Renal cortex interstitium (tissue), 15 donors: ENCODE measurements around the gene IL9R. TPM values are rescaled to one million over a fixed set of nuclear protein-coding genes. Genes with fewer than 3 reads are reported as not detected.
A peak's percentile ranks its signal among the peaks of the same experiment; 100 is the strongest.
"Not testable (repeated sequence)": the region's sequence is repeated elsewhere in the genome, so short reads cannot be mapped to it uniquely, and the experiment has no call there.

ENCODE experiments used
- DNase-seq, 11 donors: peaks; one replicate each; pipeline ENCODE4 v3.0.0-alpha.2; 2013; ENCODE audit warnings: low read depth in 9 of 11, low spot score in 4 of 11; ENCODE audit errors: extremely low read depth in 1 of 11
- long read RNA-seq, 16 experiments: transcript quantifications; one replicate each; lab custom pipeline, GENCODE V29; 2026
- polyA plus RNA-seq, 3 donors: library from polyadenylated mRNA; unstranded; fragments of 120-200 nt; gene quantifications; one replicate each; pipeline ENCODE4 v1.2.1, GENCODE V29; 2013; ENCODE audit not compliant: insufficient read length in 3 of 3

Gene IL9R
- under 1 TPM in 1 of 3 donors, not detected in 2; 0.11 TPM for polyA plus RNA-seq
- long read RNA-seq, donor 1, result 0 reads
- long read RNA-seq, donor 2, result 0 reads
- long read RNA-seq, donor 3, result 0 reads
- long read RNA-seq, donor 4, result 0 reads
- long read RNA-seq, donor 5, result 0 reads
- long read RNA-seq, donor 6, result 0 reads
- long read RNA-seq, donor 7, result 0 reads
- long read RNA-seq, donor 8, result 0 reads
- long read RNA-seq, donor 9, result 0 reads
- long read RNA-seq, donor 10, result 0 reads
- long read RNA-seq, donor 11, result 0 reads
- long read RNA-seq, donor 12, result 0 reads
- long read RNA-seq, donor 13, result 0 reads
- long read RNA-seq, donor 14, result 0 reads
- long read RNA-seq, donor 15, result 0 reads
- long read RNA-seq, donor 16, result 0 reads

- DNase-seq, result no peak
Observed at GRCh38 chrX:155997436-155997835, at the start of gene IL9R. Gene IL9R, plus strand, starts transcription at chrX:155997696. Its CDS starts 64 bp downstream, at chrX:155997760.

GRCh38 chrX:155949098-155949497 is 48.4 kb upstream of the IL9R start:
- DNase-seq, result no peak

- DNase-seq, result no peak
Observed at GRCh38 chrX:155951237-155951789, 46.2 kb upstream of the IL9R start.

GRCh38 chrX:155953055-155953454 is 44.4 kb upstream of the IL9R start:
- DNase-seq, result no peak

GRCh38 chrX:155954793-155955192 is 42.7 kb upstream of the IL9R start:
- DNase-seq, result no peak

- no peak for DNase-seq
Observed at GRCh38 chrX:155956099-155956498, 41.4 kb upstream of the IL9R start.

- peak in 1 of 11 donors; percentile 1 for DNase-seq
Observed at GRCh38 chrX:155956649-155957048, 40.8 kb upstream of the IL9R start.

- DNase-seq, result no peak
Observed at GRCh38 chrX:155957843-155958242, 39.7 kb upstream of the IL9R start.

GRCh38 chrX:155959018-155959587 is 38.4 kb upstream of the IL9R start:
- DNase-seq, result no peak

GRCh38 chrX:155962906-155963305 is 34.6 kb upstream of the IL9R start:
- DNase-seq, result no peak

- no peak for DNase-seq
Observed at GRCh38 chrX:155966876-155967275, 30.6 kb upstream of the IL9R start.

GRCh38 chrX:155967653-155968325 is 29.7 kb upstream of the IL9R start:
- DNase-seq, result no peak

GRCh38 chrX:155968326-155968661 is 29.2 kb upstream of the IL9R start:
- DNase-seq, result no peak

GRCh38 chrX:155968791-155969190 is 28.7 kb upstream of the IL9R start:
- DNase-seq, result no peak

GRCh38 chrX:155971658-155972057 is 25.8 kb upstream of the IL9R start:
- not testable (repeated sequence) for DNase-seq

GRCh38 chrX:155972241-155972640 is 25.3 kb upstream of the IL9R start:
- DNase-seq, result not testable (repeated sequence)

GRCh38 chrX:155983326-155983725 is 14.2 kb upstream of the IL9R start:
- no peak for DNase-seq

GRCh38 chrX:155985208-155985607 is 12.3 kb upstream of the IL9R start:
- no peak for DNase-seq

GRCh38 chrX:155986995-155987394 is 10.5 kb upstream of the IL9R start:
- not testable (repeated sequence) for DNase-seq

- no peak for DNase-seq
Observed at GRCh38 chrX:155988859-155989258, 8.6 kb upstream of the IL9R start.
